ENCODE measurements around the gene SETD4.

The SETD4 gene

GRCh38 chr21:36065497-36066036, 5.2 kb upstream of the SETD4 start:
- TF ChIP-seq MYC (IDR thresholded peaks at IDR 0.05; ENCODE audit: low read depth, low read length) (no peak), MAX (IDR thresholded peaks at IDR 0.05; ENCODE audit: low read depth, low read length) (no peak), POLR2A (IDR thresholded peaks at IDR 0.05; ENCODE audit: extremely low read depth, insufficient read length) (no peak), CTCF (IDR thresholded peaks at IDR 0.05; ENCODE audit: low read depth, low read length) (no peak)
- peak; percentile 54 for DNase-seq (ENCODE audit: low read depth)
- no peak overlapping the region for H3K4me3 ChIP-seq (ENCODE audit: low read depth, low read length)

GRCh38 chr21:36064085-36064460, 3.7 kb upstream of the SETD4 start:
- no peak for TF ChIP-seq MYC (IDR thresholded peaks at IDR 0.05; ENCODE audit: low read depth, low read length)
- no peak for TF ChIP-seq CTCF (IDR thresholded peaks at IDR 0.05; ENCODE audit: low read depth, low read length)
- no peak for TF ChIP-seq MAX (IDR thresholded peaks at IDR 0.05; ENCODE audit: low read depth, low read length)
- no peak overlapping the region for H3K4me3 ChIP-seq (ENCODE audit: low read depth, low read length)
- no peak for DNase-seq (ENCODE audit: low read depth)

GRCh38 chr21:36063375-36064084, 3.2 kb upstream of the SETD4 start:
- TF ChIP-seq MYC (IDR thresholded peaks at IDR 0.05; ENCODE audit: low read depth, low read length) (no peak), MAX (IDR thresholded peaks at IDR 0.05; ENCODE audit: low read depth, low read length) (no peak), CTCF (IDR thresholded peaks at IDR 0.05; ENCODE audit: low read depth, low read length) (no peak), POLR2A (IDR thresholded peaks at IDR 0.05; ENCODE audit: extremely low read depth, insufficient read length) (no peak)
- H3K4me3 ChIP-seq (ENCODE audit: low read depth, low read length): no peak overlapping the region
- DNase-seq (ENCODE audit: low read depth): no peak

- TF ChIP-seq CTCF (IDR thresholded peaks at IDR 0.05; ENCODE audit: low read depth, low read length) (no peak), MAX (IDR thresholded peaks at IDR 0.05; ENCODE audit: low read depth, low read length) (no peak), MYC (IDR thresholded peaks at IDR 0.05; ENCODE audit: low read depth, low read length) (no peak), POLR2A (IDR thresholded peaks at IDR 0.05; ENCODE audit: extremely low read depth, insufficient read length) (no peak)
- H3K4me3 ChIP-seq (ENCODE audit: low read depth, low read length): no peak overlapping the region
- DNase-seq (ENCODE audit: low read depth): no peak
Measured at GRCh38 chr21:36061445-36061844, 1.1 kb upstream of the SETD4 start.

GRCh38 chr21:36059823-36060158, 535 bp downstream of the SETD4 start:
- TF ChIP-seq MAX (IDR thresholded peaks at IDR 0.05; ENCODE audit: low read depth, low read length) (peak; percentile 66), POLR2A (IDR thresholded peaks at IDR 0.05; ENCODE audit: extremely low read depth, insufficient read length) (no peak), MYC (IDR thresholded peaks at IDR 0.05; ENCODE audit: low read depth, low read length) (peak; percentile 70), CTCF (IDR thresholded peaks at IDR 0.05; ENCODE audit: low read depth, low read length) (no peak)
- peak overlapping the region; percentile 87 for H3K4me3 ChIP-seq (ENCODE audit: low read depth, low read length)
- DNase-seq (ENCODE audit: low read depth): peak; percentile 71
